Thoracic aorta (tissue), 2 donors: Measurements from ENCODE around the gene CFAP92. TPM values are rescaled to one million over a fixed set of nuclear protein-coding genes. Genes with fewer than 3 reads are reported as not detected.

Experiments used
- ATAC-seq: fragments of 150-250 bp; one replicate; pipeline ENCODE4 v1.8.0; 2017; ENCODE audit warnings: low read depth; ENCODE audit not compliant: insufficient number of reproducible peaks, low FRiP score
- DNase-seq: peaks from one replicate; pipeline ENCODE4 v3.0.0-alpha.2; 2020; ENCODE audit warnings: low spot score
- H3K27ac ChIP-seq, 2 donors: fragments of 200-600 bp; sonication (generic); 1 replicate in 1 of 2; 2 replicates in 1 of 2; pipeline ENCODE4 v1.5.1; 2016; ENCODE audit warnings: mild to moderate bottlenecking in 2 of 2, moderate library complexity in 2 of 2
- H3K27me3 ChIP-seq: fragments of 200-600 bp; sonication (generic); replicated peaks from 2 replicates; pipeline ENCODE4 v1.6.0; 2016; ENCODE audit warnings: mild to moderate bottlenecking; ENCODE audit not compliant: insufficient read depth
- H3K36me3 ChIP-seq: fragments of 200-600 bp; sonication (generic); one replicate; pipeline ENCODE4 v1.5.1; 2016
- H3K4me1 ChIP-seq, 2 donors: fragments of 200-600 bp; sonication (generic); 1 replicate in 1 of 2; 2 replicates in 1 of 2; pipeline versions ENCODE4 v1.5.1 to v1.6.0; 2016; ENCODE audit warnings: low read depth in 2 of 2, mild to moderate bottlenecking in 1 of 2; ENCODE audit not compliant: control insufficient read depth in 1 of 2
- H3K4me3 ChIP-seq: fragments of 200-600 bp; sonication (generic); 2 replicates; pipeline ENCODE4 v1.5.1; 2016; ENCODE audit warnings: mild to moderate bottlenecking
- H3K9me3 ChIP-seq: fragments of 200-600 bp; sonication (generic); 2 replicates; pipeline ENCODE4 v1.5.1; 2016
- total RNA-seq, 2 donors: library from RNA; depleted of rRNA; stranded (reverse); fragments of >200 nt; gene quantifications; one replicate each; pipeline versions ENCODE4 v1.1.0 to v1.2.3, GENCODE V29; 2016
- TF ChIP-seq, protein P1 (sequence below): fragments of 200-600 bp; sonication (generic); IDR thresholded peaks from one replicate; pipeline ENCODE4 v1.5.1; 2019; ENCODE audit warnings: antibody characterized with exemption

The CFAP92 gene
- total RNA-seq, 2 donors from 2014 or later = 0.68 TPM; not detected in 1

DNA sequence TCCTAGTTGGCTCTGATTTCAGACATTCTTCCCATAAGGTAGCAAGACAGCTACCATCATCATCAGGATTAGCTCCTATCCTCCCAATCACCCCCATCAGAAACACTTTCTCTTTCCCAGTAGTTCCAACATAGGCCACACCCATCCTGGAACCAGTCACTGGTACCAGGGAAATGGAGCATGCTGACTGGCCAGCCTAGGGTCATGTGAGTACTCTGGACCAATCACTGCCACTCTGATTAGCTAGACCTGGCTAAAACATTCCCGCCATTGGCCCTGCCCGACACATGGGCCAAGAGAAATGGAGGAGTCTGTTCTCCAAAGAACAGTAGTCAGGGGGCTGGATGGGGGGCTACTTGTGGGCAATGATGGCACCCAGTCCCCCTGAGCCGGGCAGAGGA, 19.6 kb upstream of the CFAP92 start:
- no peaks in the 10 kb centered on the region for H3K9me3 ChIP-seq
- H3K4me3 ChIP-seq = no peak overlapping the region
- TF ChIP-seq, protein P1, sequence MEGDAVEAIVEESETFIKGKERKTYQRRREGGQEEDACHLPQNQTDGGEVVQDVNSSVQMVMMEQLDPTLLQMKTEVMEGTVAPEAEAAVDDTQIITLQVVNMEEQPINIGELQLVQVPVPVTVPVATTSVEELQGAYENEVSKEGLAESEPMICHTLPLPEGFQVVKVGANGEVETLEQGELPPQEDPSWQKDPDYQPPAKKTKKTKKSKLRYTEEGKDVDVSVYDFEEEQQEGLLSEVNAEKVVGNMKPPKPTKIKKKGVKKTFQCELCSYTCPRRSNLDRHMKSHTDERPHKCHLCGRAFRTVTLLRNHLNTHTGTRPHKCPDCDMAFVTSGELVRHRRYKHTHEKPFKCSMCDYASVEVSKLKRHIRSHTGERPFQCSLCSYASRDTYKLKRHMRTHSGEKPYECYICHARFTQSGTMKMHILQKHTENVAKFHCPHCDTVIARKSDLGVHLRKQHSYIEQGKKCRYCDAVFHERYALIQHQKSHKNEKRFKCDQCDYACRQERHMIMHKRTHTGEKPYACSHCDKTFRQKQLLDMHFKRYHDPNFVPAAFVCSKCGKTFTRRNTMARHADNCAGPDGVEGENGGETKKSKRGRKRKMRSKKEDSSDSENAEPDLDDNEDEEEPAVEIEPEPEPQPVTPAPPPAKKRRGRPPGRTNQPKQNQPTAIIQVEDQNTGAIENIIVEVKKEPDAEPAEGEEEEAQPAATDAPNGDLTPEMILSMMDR = no peak
- no peak for ATAC-seq
- H3K4me1 ChIP-seq = no peaks in the 10 kb centered on the region
- no peak for DNase-seq
- H3K27ac ChIP-seq = no peak overlapping the region
- no peaks in the 10 kb centered on the region for H3K27me3 ChIP-seq
- no peaks in the 10 kb centered on the region for H3K36me3 ChIP-seq

DNA sequence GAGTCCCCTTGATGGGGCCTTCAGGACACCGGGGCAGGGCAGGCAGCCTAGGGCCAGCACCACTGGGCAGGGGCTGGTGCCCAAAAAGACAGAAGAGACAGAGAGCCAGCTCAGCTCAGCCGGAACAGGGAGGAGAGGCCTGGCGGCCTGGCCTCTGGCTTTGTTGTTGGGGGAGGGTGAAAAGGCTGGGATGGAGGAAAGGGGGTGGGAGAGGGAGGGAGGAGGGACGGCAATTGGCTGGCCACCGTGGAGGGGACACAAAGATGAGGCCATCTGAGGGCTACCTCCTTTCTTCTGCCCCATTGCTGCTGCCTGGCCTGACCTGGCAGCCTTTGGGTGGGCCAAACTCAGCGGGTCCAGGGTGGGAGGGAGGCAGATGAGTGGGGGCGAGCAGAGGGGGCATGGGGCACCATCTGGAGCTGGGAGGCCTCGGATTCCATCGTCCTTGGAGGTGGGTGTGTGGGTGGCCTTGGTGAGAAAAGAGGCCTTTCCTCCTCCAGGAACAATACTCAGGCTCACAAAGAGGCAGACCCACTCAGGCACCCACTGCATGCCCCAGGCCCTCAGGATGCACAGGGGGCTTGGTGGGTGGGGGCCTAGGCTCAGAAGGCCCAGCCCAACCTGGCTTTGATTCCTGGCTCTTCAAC, 16.6 kb upstream of the CFAP92 start:
- TF ChIP-seq, protein P1 = no peak
- H3K36me3 ChIP-seq = no peaks in the 10 kb centered on the region
- ATAC-seq (no peak), DNase-seq (no peak)
- no peak overlapping the region for H3K27ac ChIP-seq
- H3K4me1 ChIP-seq = no peaks in the 10 kb centered on the region
- H3K9me3 ChIP-seq = no peaks in the 10 kb centered on the region
- H3K4me3 ChIP-seq = no peak overlapping the region
- H3K27me3 ChIP-seq = no peaks in the 10 kb centered on the region

DNA sequence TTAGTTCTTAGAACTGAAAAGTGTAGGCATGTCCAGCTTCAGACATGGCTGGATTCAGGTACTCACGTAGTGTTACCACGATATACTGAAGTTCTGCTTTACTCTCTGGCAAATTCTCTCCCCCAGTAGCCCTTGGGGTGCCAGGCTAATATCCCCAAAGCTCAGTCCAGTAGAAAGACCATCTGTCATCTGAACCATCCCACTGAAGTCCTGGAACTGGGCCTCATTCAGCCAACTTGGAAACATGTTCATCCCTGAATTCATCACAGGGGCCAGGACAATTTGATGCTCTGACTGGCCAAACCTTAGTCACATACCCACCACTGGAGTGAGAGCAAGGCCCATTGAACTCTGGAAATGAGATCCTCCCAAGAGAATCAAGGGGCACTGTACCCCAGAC, 15.4 kb upstream of the CFAP92 start:
- H3K4me1 ChIP-seq = no peaks in the 10 kb centered on the region
- H3K9me3 ChIP-seq = no peaks in the 10 kb centered on the region
- TF ChIP-seq, protein P1 = no peak
- H3K27me3 ChIP-seq = no peaks in the 10 kb centered on the region
- ATAC-seq = no peak
- no peak for DNase-seq
- no peak overlapping the region for H3K4me3 ChIP-seq
- no peak overlapping the region for H3K27ac ChIP-seq
- no peaks in the 10 kb centered on the region for H3K36me3 ChIP-seq

DNA sequence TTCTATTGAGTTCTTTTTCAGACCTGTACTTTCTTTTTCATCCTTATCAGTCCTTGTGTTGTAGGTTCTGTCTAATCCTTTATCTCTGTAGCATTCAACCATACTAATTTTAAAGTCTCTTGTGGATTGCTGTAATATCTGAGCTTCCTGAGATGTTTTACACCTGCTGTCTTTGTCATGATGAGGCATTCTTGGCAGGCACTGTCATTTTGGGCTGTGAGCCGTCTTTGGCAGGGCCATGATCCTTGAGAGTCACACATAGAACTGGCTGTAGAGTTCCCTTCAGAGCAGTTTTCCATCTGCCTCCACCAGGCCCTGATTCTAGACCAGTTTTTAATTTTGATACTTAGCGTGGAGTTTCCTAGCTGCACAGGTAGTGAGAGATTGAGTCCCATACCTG, 13.9 kb upstream of the CFAP92 start:
- ATAC-seq = no peak
- no peaks in the 10 kb centered on the region for H3K9me3 ChIP-seq
- no peak overlapping the region for H3K27ac ChIP-seq
- no peak for DNase-seq
- TF ChIP-seq, protein P1 = no peak
- peaks cover 0 to 7% of the 10 kb centered on the region in 2 donors for H3K4me1 ChIP-seq
- no peak overlapping the region for H3K4me3 ChIP-seq
- no peaks in the 10 kb centered on the region for H3K36me3 ChIP-seq
- H3K27me3 ChIP-seq = peaks cover 4% of the 10 kb centered on the region

DNA sequence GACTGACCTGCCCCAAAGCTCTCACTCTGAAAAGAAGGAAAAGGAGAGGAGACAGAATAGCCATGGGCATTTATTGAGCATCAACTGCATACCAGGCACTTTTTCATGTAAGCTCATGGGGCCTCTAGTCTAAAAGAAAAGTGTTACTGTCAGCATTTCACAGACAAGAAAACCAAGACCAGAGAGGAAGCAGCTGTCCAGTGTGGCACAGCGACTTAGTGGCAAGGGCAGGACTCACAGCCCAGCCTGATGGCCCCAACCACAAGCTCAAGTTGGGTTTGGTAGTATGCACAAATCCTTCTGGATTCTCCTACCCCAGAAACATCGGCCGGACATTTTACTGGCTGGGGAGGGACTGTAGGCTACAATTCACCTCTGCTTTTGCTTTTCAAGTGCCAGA, 13.0 kb upstream of the CFAP92 start:
- peaks cover 0 to 14% of the 10 kb centered on the region in 2 donors for H3K4me1 ChIP-seq
- TF ChIP-seq, protein P1 = no peak
- H3K36me3 ChIP-seq = no peaks in the 10 kb centered on the region
- H3K27me3 ChIP-seq = peaks cover 4% of the 10 kb centered on the region
- no peak for ATAC-seq
- H3K4me3 ChIP-seq = no peak overlapping the region
- H3K27ac ChIP-seq = no peak overlapping the region
- no peak for DNase-seq
- no peaks in the 10 kb centered on the region for H3K9me3 ChIP-seq
